Occipital lobe (tissue), 2 donors: ENCODE data around the gene FOXK2. TPM values are rescaled to one million over a fixed set of nuclear protein-coding genes. Genes with fewer than 3 reads are reported as not detected.

Source experiments
- DNase-seq: peaks from one replicate; lab custom pipeline; 2025; lab: John Stamatoyannopoulos, UW
- total RNA-seq: library from RNA; depleted of rRNA; stranded (reverse); fragments of >200 nt; gene quantifications from one replicate; pipeline ENCODE4 v1.2.3, GENCODE V29; 2014

Gene FOXK2
- total RNA-seq, 1 donor from 2014 or later: 41.2 TPM

DNA sequence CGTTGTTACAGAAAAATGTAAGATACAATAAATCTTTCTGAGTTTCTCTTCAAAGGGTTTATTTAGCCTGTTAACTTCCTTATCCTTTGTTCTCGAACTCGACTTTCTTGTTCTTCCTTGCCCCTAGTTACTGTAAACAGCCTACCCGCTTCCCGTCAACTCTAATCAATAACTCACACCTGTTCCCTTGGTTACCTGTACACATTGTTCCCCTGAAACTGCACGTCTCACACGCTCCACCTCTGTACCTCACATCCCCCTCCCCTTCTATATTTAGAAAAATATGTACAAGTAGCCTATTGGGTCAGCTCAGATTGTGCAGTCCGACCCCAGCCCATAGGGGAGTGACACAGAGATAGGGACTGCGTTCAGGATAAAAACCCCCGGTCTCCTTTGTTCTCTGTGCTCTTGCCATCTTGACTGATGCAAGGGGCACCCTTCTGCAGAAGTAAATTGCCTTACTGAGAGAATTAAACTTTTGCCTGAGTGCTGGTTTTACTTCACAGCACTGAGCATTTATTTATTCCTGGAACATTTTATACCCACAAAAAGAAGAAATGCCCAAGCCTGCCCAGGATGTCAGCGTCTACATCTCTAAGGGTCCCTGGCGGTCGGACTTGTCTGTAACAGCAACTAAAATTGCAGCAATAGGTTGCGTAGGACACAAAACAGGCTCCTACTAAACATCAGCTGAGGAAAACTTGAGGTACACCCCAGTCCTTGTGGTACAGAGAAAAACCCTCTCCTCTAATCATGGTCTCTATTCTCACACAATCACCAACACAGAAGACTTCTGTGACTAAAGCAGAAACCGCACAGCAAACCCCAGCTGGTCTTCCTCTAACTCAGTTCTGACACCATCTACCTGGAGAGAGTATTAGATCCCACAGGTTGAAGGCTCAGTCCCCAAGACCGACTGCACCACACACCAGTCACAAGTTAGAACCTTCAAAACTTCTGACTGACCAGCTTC is 117.4 kb downstream of the FOXK2 start:
- DNase-seq: no peak

- no peak for DNase-seq
Measured at GRCh38 chr17:82638183-82638773, 118.7 kb downstream of the FOXK2 start.

DNA sequence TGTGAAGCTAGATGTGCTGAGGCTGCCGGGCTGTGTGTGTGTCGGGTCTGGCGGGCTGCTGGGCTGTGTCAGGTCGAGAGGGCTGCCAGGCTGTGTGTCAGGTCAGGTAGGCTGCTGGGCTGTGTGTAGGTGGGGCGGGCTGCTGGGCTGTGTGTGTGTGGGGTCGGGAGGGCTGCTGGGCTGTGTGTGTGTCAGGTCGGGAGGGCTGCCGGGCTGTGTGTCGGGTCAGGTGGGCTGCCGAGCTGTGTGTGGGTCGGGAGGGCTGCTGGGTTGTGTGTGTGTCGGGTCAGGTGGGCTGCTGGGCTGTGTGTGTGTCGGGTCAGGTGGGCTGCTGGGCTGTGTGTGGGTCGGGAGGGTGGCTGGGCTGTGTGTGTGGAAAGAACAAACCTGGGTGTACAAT is 120.1 kb downstream of the FOXK2 start:
- DNase-seq: no peak

DNA sequence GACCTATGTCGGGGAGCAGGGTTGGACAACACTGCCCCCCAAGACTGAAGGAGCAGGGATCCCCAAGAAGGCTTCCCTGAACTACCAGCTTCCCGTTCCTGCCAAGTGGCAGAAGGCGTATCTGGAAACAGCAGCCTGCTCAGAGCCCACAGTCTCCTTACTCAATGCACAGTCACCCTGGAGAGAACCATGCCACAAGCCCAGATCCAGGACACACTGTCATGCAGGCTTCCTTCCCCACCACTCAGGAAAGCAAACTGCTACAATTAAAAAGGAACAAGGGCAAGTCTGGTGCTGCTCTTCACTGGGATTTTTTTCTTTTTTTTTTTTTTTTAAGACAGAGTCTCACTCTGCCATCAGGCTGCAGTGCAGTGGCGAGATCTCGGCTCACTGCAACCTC is 120.5 kb downstream of the FOXK2 start:
- DNase-seq: no peak

- no peak for DNase-seq
Measured at GRCh38 chr17:82642022-82642421, 122.5 kb downstream of the FOXK2 start.

GRCh38 chr17:82644148-82644547 is 124.6 kb downstream of the FOXK2 start:
- no peak for DNase-seq

DNA sequence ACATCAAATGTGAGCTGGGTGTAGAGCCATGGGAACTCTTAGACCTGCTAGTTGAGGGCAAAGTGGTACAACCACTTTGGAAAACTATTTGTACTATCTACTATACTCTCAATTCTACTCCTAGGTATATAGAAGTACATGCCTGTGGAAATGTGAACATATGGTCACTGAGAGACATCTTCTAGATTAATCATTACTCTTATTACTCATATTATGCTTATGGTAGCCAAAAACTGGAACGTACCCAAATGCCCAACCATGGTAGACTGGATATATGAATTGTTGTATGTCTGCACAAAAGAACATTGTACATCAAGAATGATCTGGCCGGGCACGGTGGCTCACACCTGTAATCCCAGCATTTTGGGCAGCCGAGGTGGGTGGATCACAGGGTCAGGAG is 126.0 kb downstream of the FOXK2 start:
- DNase-seq: no peak

DNA sequence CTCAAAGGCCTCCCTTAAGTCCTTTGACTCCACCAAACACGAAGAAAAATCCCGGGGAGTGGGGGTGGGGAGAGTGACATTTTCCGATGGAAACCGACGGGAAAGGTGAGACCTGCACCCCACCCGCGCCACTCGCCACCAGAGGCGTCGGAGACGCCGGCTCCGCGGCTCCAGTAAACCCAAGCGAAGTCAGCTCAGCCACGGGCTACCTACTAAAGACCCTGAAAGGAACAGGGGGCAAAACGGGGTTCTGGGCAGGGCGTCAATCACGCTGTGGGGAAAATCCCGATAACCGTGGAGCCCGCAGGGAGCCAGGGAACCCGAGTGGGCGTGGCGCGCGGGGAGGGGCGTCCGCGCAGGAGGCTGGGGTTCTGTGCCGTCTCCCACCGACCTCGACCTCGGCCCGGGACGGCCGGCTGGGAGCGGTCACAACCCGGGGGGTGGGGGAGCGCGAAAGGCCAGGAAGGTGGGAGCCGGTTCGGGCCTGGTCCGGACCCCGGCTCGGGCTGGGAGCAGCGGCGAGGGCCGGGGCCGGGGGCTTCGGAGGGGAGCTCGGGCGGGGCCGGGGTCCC is 128.1 kb downstream of the FOXK2 start:
- DNase-seq: no peak

DNA sequence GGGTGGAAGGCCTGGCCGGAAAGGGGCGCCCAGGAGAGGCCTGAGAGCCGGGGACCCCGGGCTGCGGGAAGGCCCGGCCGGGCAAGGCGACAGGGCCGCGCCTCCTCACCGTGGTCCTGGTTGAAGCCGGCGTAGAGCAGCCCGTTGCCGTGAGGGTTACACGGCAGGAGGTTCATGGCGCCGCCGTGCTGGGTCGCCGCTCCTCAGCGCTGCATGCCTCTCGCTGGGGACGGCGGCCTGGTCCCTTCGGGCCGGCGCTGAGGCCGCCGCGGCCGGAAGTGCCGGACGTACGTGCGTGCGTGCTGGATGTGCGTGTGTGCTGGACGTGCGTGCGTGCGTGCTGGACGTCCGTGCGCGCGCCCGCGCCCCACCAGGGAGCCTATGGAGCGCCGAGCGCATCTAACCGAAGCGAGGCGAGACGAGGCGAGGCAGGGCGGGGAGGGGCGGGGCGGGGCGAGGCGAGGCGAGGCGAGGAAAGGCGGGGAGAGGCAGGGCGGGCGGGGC is 128.7 kb downstream of the FOXK2 start, which contains the start of gene WDR45B:
Gene WDR45B, minus strand, starts transcription at position 280 of the 504 bp plus-strand sequence. Its CDS starts 104 bp downstream, at position 176.
- DNase-seq: peak; percentile 94

- DNase-seq: no peak
Measured at GRCh38 chr17:82648742-82649331, 129.3 kb downstream of the FOXK2 start.

DNA sequence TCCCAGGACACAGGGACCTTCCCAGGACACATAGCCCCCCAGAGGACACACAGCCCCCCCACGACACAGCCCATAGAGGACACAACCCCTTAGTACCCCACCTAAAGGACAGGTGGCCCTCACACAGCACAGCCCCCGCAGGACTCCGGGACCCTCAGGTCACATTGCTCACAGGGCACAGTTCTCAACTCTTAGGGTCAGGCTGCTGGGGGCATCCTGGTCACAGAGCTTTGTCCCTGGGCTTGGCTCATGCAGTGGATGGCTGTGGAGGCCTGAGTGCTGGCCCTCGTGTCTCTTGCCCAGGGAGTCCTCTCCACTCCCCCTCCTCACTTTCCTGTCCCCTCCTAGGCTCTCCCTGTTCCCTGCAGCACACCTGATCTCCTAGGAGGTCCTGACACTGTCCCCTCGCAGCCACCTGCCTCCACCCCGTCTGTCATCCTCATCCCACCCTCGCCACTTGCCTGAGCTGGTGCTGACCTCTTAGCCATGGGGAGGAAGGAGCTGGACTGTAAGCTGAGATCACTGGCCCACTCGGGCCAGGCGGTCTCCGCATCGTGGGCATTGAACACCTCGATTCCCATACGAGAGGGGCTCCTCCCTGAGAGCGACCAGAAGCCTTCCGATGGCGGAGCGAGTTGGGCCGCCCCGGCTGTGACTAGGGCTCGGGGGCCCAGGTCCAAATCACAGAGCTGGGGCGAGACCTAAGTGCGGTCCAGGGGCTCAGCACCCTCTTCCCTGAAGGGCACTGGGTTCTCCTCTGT is 130.1 kb downstream of the FOXK2 start:
- no peak for DNase-seq

DNA sequence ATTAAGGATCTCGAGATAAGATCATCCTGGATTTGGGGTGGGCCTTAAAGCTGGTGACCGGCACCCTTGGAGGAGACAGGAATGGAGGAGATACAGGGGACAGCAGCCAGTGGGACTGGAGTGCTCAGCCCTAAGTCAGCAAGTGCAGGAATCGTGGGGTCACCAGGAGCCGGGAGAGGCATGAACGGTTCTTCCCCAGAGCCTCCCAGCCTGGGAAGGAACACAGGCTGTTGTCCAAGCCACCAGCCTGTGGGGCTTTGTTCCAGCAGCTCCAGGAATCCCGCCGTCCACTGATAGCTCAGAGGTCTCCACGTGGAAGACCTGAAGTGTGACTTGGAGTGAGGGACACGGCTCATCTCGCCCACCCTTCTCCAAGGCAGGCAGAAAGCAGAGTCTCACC is 131.2 kb downstream of the FOXK2 start:
- DNase-seq: no peak

GRCh38 chr17:82653651-82654528 is 134.4 kb downstream of the FOXK2 start:
- DNase-seq: no peak

Other genes with a start within 250 kb of the FOXK2 start
- gene CSNK1D, start 246.0 kb upstream of the FOXK2 start, total RNA-seq: 23.9 TPM
- not detected for gene CD7, start 202.1 kb upstream of the FOXK2 start, total RNA-seq
- 0.78 TPM for gene SECTM1, start 186.0 kb upstream of the FOXK2 start, total RNA-seq
- gene TEX19, start 160.5 kb upstream of the FOXK2 start, total RNA-seq: not detected
- gene UTS2R, start 148.0 kb upstream of the FOXK2 start, total RNA-seq: not detected
- gene HEXD, start 101.4 kb upstream of the FOXK2 start, total RNA-seq: 20.6 TPM
- 9.4 TPM for gene OGFOD3, start 101.1 kb upstream of the FOXK2 start, total RNA-seq
- 22.9 TPM for gene CYBC1, start 69.0 kb upstream of the FOXK2 start, total RNA-seq
- gene NARF, start 61.0 kb upstream of the FOXK2 start, total RNA-seq: 38.1 TPM
- gene WDR45B, start 128.7 kb downstream of the FOXK2 start, total RNA-seq: 52.4 TPM
- 17.0 TPM for gene RAB40B, start 179.0 kb downstream of the FOXK2 start, total RNA-seq
- gene FN3KRP, start 197.0 kb downstream of the FOXK2 start, total RNA-seq: 21.2 TPM
- gene FN3K, start 215.9 kb downstream of the FOXK2 start, total RNA-seq: 11.1 TPM
- gene TBCD, start 232.3 kb downstream of the FOXK2 start, total RNA-seq: 58.2 TPM